Fibroblast of lung (primary cell): ENCODE measurements around the gene KIF26B. TPM values are rescaled to one million over a fixed set of nuclear protein-coding genes. Genes with fewer than 3 reads are reported as not detected.

ENCODE experiments used
- DNase-seq, 2 donors: peaks; one replicate each; pipeline versions ENCODE4 v3.0.0 to v3.0.0-alpha.2; 2010; ENCODE audit warnings: low read depth in 2 of 2
- H2AFZ ChIP-seq: 2 replicates; pipeline ENCODE4 v1.5.1; 2012; ENCODE audit warnings: low read length, control low read depth, inconsistent platforms
- H3K27ac ChIP-seq: 2 replicates; pipeline ENCODE4 v1.5.1; 2011; ENCODE audit warnings: low read length, control low read depth; ENCODE audit not compliant: insufficient read depth
- H3K27me3 ChIP-seq: 2 replicates; pipeline ENCODE4 v1.5.1; 2011; ENCODE audit warnings: mild to moderate bottlenecking, low read length; ENCODE audit not compliant: control insufficient read depth, insufficient read depth
- H3K36me3 ChIP-seq: 2 replicates; pipeline ENCODE4 v1.5.1; 2011; ENCODE audit warnings: low read length; ENCODE audit not compliant: control insufficient read depth, insufficient read depth
- H3K4me1 ChIP-seq: 2 replicates; pipeline ENCODE4 v1.5.1; 2011; ENCODE audit warnings: low read length; ENCODE audit not compliant: control insufficient read depth, insufficient read depth; ENCODE audit errors: extremely low read depth
- H3K4me2 ChIP-seq: 2 replicates; pipeline ENCODE4 v1.5.1; 2011; ENCODE audit warnings: low read length, control low read depth; ENCODE audit not compliant: insufficient read depth; ENCODE audit errors: extremely low read depth
- H3K4me3 ChIP-seq, 4 experiments: fragments of 200-600 bp in 1 of 4; sonication (generic) in 1 of 4; replicated peaks in 1 of 4; 2 replicates each; pipeline ENCODE4 v1.5.1; 2011 to 2016; ENCODE audit warnings: low read length in 4 of 4, low read depth in 3 of 4, mild to moderate bottlenecking in 3 of 4, control low read depth in 2 of 4, inconsistent platforms in 1 of 4, mixed read lengths in 1 of 4; ENCODE audit not compliant: insufficient read depth in 1 of 4; ENCODE audit errors: control extremely low read depth in 1 of 4
- H3K79me2 ChIP-seq: 2 replicates; pipeline ENCODE4 v1.5.1; 2012; ENCODE audit warnings: mild to moderate bottlenecking, low read length, inconsistent platforms; ENCODE audit not compliant: control insufficient read depth, insufficient read depth
- H3K9ac ChIP-seq: 2 replicates; pipeline ENCODE4 v1.5.1; 2011; ENCODE audit warnings: mild to moderate bottlenecking, low read length, control low read depth; ENCODE audit not compliant: insufficient read depth
- H3K9me3 ChIP-seq: 2 replicates; pipeline ENCODE4 v1.5.1; 2012; ENCODE audit warnings: low read depth, low read length; ENCODE audit not compliant: control insufficient read depth, insufficient read depth
- H4K20me1 ChIP-seq: 2 replicates; pipeline ENCODE4 v1.5.1; 2011; ENCODE audit warnings: low read length; ENCODE audit not compliant: control insufficient read depth, insufficient read depth; ENCODE audit errors: extremely low read depth
- CTCF ChIP-seq, 2 donors: IDR thresholded peaks in 1 of 2; conservative IDR thresholded peaks in 1 of 2; 1 replicate in 1 of 2; 2 replicates in 1 of 2; pipeline ENCODE4 v1.5.1; 2011 to 2012; ENCODE audit warnings: low read length in 2 of 2, control low read depth in 1 of 2, inconsistent platforms in 1 of 2, low read depth in 1 of 2, mild to moderate bottlenecking in 1 of 2
- EZH2 ChIP-seq: IDR thresholded peaks from 2 replicates; pipeline ENCODE4 v1.5.1; 2012; ENCODE audit warnings: low read length, control low read depth, mild to moderate bottlenecking; ENCODE audit errors: missing control alignments
- polyA plus RNA-seq, 2 donors: library from polyadenylated mRNA; depleted of rRNA in 1 of 2; stranded (reverse) in 1 of 2; unstranded in 1 of 2; fragments of >200 nt; gene quantifications; 2 replicates each; pipeline ENCODE4 v1.2.1, GENCODE V29; 2011 to 2012; ENCODE audit warnings: missing spikeins in 1 of 2
- total RNA-seq: library from RNA; depleted of rRNA; stranded (reverse); fragments of >200 nt; gene quantifications from 2 replicates; pipeline ENCODE4 v1.2.1, GENCODE V29; 2014

KIF26B gene
- total and polyA plus RNA-seq, 2 donors (not counting 1 experiment from before 2014, with no cell fraction given) = 5.3 to 6.1 TPM

GRCh38 chr1:245378745-245379144, 224.0 kb downstream of the KIF26B start:
- H3K9me3 ChIP-seq = no peaks in the 10 kb centered on the region
- H3K4me1 ChIP-seq = no peaks in the 10 kb centered on the region
- DNase-seq = no peak
- H3K4me3 ChIP-seq = no peak overlapping the region
- H3K4me2 ChIP-seq = no peak overlapping the region
- no peaks in the 10 kb centered on the region for H3K36me3 ChIP-seq
- no peaks in the 10 kb centered on the region for H4K20me1 ChIP-seq
- no peak overlapping the region for H2AFZ ChIP-seq
- H3K9ac ChIP-seq = no peak overlapping the region
- H3K79me2 ChIP-seq = no peaks in the 10 kb centered on the region
- H3K27me3 ChIP-seq = no peaks in the 10 kb centered on the region
- TF ChIP-seq CTCF (conservative IDR thresholded peaks at IDR 0.05 in 1 of 2, IDR thresholded peaks at IDR 0.05 in 1 of 2; ENCODE audit: low read depth in 1 of 2, low read length in 2 of 2) (no peak), EZH2 (no peak)
- H3K27ac ChIP-seq = no peak overlapping the region

- H3K27ac ChIP-seq = no peak overlapping the region
Observed at GRCh38 chr1:245380790-245381535, 226.2 kb downstream of the KIF26B start.

GRCh38 chr1:245382981-245383380, 228.2 kb downstream of the KIF26B start:
- H3K36me3 ChIP-seq = no peaks in the 10 kb centered on the region
- no peaks in the 10 kb centered on the region for H4K20me1 ChIP-seq
- no peaks in the 10 kb centered on the region for H3K27me3 ChIP-seq
- no peak overlapping the region for H3K4me3 ChIP-seq
- no peak overlapping the region for H3K9ac ChIP-seq
- H3K27ac ChIP-seq = no peak overlapping the region
- H3K79me2 ChIP-seq = no peaks in the 10 kb centered on the region
- H3K4me1 ChIP-seq = no peaks in the 10 kb centered on the region
- no peak overlapping the region for H3K4me2 ChIP-seq
- H2AFZ ChIP-seq = no peak overlapping the region
- H3K9me3 ChIP-seq = no peaks in the 10 kb centered on the region
- TF ChIP-seq EZH2 (no peak), CTCF (conservative IDR thresholded peaks at IDR 0.05 in 1 of 2, IDR thresholded peaks at IDR 0.05 in 1 of 2; ENCODE audit: low read depth in 1 of 2, low read length in 2 of 2) (no peak)
- no peak for DNase-seq

More at GRCh38 chr1:245380790-245381535, 226.2 kb downstream of the KIF26B start:
- no peaks in the 10 kb centered on the region for H3K79me2 ChIP-seq
- H3K4me1 ChIP-seq = no peaks in the 10 kb centered on the region
- no peaks in the 10 kb centered on the region for H3K36me3 ChIP-seq
- no peaks in the 10 kb centered on the region for H3K9me3 ChIP-seq
- no peak overlapping the region for H2AFZ ChIP-seq
- no peak overlapping the region for H3K4me2 ChIP-seq
- H3K4me3 ChIP-seq = no peak overlapping the region
- H4K20me1 ChIP-seq = no peaks in the 10 kb centered on the region
- DNase-seq = peak in 1 of 2 donors; percentile 21
- TF ChIP-seq CTCF (conservative IDR thresholded peaks at IDR 0.05 in 1 of 2, IDR thresholded peaks at IDR 0.05 in 1 of 2; ENCODE audit: low read depth in 1 of 2, low read length in 2 of 2) = peak; percentile 29 to 38
- no peak for TF ChIP-seq EZH2
- H3K27me3 ChIP-seq = no peaks in the 10 kb centered on the region
- no peak overlapping the region for H3K9ac ChIP-seq
